WERI-Rb-1 (cell line): ENCODE measurements around the gene R3HDM2.

Experiments
- DNase-seq: peaks from one replicate; pipeline ENCODE4 v3.0.0-alpha.2; 2020
- H3K27ac ChIP-seq: fragments of 250-450 bp; sonication (Bioruptor Pico); 2 replicates; pipeline ENCODE4 v1.5.1; 2020; ENCODE audit warnings: mild to moderate bottlenecking, moderate library complexity
- H3K27me3 ChIP-seq: fragments of 250-450 bp; sonication (Bioruptor Pico); 2 replicates; pipeline ENCODE4 v1.5.1; 2021; ENCODE audit warnings: mild to moderate bottlenecking, low read depth, moderate library complexity; ENCODE audit not compliant: insufficient read depth, severe bottlenecking
- H3K36me3 ChIP-seq: fragments of 250-450 bp; sonication (Bioruptor Pico); 2 replicates; pipeline ENCODE4 v1.5.1; 2020; ENCODE audit warnings: mild to moderate bottlenecking, moderate library complexity
- H3K4me3 ChIP-seq: 2 replicates; pipeline ENCODE4 v1.5.1; 2011; ENCODE audit warnings: low read depth, mild to moderate bottlenecking, control low read depth, low read length
- H3K9me3 ChIP-seq: fragments of 250-450 bp; sonication (Bioruptor Pico); 2 replicates; pipeline ENCODE4 v1.5.1; 2021; ENCODE audit warnings: mild to moderate bottlenecking, moderate library complexity; ENCODE audit not compliant: severe bottlenecking
- TF ChIP-seq, protein P1 (sequence below): IDR thresholded peaks from 2 replicates; pipeline ENCODE4 v1.5.1; 2011; ENCODE audit warnings: low read depth, mild to moderate bottlenecking, control low read depth, inconsistent platforms, low read length

The R3HDM2 gene

DNA sequence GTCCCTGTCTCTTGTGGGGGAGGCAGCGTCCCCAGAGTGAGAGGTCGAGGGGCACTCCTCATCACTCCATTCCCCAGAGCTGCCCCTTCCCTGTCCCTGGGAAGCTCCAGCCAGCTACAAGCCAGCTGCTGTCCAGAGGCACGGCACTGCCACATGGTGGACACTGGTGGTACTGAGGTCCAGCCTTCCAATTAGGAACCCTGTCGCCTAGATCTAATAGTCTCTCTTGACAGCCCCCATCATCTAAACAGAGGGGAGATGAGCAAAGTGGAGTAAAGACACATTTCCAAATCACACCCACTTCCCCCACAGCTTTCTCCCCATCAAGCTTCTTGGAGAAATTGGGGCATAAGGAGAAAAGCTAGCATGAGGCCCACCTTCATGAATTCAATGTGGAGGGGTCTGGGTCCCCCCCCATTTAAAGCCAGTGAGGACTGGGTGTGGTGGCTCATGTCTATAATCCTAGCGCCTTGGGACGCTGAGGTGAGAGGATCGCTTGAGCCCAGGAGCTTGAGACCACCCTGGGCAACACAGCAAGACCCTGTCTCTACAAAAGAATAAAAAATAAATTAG, 22.2 kb upstream of the R3HDM2 start:
- peak; percentile 92 for DNase-seq
- no peaks in the 10 kb centered on the region for H3K27me3 ChIP-seq
- H3K9me3 ChIP-seq, result no peaks in the 10 kb centered on the region
- peak overlapping the region; percentile 29; the same call in 1 of the 2 replicates for H3K4me3 ChIP-seq
- TF ChIP-seq, protein P1, sequence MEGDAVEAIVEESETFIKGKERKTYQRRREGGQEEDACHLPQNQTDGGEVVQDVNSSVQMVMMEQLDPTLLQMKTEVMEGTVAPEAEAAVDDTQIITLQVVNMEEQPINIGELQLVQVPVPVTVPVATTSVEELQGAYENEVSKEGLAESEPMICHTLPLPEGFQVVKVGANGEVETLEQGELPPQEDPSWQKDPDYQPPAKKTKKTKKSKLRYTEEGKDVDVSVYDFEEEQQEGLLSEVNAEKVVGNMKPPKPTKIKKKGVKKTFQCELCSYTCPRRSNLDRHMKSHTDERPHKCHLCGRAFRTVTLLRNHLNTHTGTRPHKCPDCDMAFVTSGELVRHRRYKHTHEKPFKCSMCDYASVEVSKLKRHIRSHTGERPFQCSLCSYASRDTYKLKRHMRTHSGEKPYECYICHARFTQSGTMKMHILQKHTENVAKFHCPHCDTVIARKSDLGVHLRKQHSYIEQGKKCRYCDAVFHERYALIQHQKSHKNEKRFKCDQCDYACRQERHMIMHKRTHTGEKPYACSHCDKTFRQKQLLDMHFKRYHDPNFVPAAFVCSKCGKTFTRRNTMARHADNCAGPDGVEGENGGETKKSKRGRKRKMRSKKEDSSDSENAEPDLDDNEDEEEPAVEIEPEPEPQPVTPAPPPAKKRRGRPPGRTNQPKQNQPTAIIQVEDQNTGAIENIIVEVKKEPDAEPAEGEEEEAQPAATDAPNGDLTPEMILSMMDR, result peak; percentile 95
- peak overlapping the region; percentile 100 for H3K27ac ChIP-seq
- peaks cover 16% of the 10 kb centered on the region for H3K36me3 ChIP-seq

DNA sequence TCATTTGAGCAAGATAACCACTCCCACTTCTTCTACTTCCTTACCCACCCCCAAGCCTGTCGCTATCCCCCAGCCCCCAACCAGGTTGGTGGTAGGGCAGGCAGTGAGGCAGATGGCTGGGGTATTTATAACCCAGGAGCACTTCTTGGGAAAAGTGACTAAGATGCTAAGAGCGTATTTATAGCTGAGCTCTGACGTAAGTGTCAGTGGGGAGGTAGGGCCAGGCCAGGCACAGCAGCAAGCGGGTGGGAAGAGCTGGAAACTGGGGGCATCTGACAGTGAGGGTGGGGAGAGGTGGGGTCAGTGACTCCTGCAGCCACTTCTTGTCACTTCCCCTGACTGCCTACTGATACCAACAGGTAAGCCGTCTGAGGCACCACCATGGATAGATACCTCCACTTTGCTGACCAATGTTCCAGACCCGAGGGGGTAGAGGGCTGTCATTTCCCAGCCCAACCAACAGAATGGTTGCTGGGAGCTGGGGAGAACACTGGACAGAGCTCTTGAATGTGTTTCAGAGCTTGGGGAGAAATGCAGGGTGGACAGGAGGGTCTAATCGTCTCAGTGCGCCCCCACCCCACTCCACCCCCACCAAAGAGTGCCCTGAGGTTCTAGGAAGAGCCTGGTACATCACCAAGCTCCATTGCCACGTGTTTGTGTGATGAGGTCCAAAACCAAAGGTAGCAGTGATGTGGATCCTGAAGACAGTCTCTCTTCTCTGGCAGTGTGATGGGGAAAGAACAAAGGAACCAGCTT, 21.5 kb upstream of the R3HDM2 start:
- TF ChIP-seq, protein P1, result no peak
- DNase-seq, result peak; percentile 94
- H3K4me3 ChIP-seq, result peak overlapping the region; percentile 29
- H3K9me3 ChIP-seq, result no peaks in the 10 kb centered on the region
- H3K36me3 ChIP-seq, result peaks cover 10% of the 10 kb centered on the region
- H3K27ac ChIP-seq, result peak overlapping the region; percentile 100
- H3K27me3 ChIP-seq, result no peaks in the 10 kb centered on the region

DNA sequence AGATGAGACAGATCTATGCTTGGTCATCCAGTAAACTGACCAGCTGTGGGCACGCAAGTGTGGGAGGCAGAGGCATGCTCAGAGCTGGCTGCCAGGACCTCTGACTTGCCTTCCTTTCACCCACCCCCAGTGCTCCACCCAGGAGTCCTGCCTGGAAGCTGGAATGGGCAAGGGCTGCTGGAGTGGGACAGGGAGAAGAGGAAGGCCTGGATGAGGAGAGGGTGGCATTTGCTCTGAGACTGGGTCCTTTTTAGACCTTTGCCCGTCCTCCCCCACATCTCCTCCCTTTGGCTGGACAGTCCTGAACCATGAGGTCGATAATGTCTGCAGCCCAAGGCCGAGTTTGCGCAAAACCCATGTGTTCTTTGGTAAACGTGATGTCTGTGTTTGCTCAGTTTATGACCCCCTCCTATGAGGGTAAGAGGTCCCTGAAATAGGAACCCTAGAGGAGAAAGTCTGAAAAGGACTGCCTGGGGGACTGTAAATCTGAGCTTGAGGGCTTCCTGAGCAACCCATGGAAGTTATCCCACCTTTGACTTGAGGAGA, 20.5 kb upstream of the R3HDM2 start:
- no peak for DNase-seq
- no peaks in the 10 kb centered on the region for H3K27me3 ChIP-seq
- no peak overlapping the region for H3K4me3 ChIP-seq
- H3K36me3 ChIP-seq, result peaks cover 2% of the 10 kb centered on the region
- TF ChIP-seq, protein P1, result no peak
- H3K27ac ChIP-seq, result peak overlapping the region; percentile 79
- no peaks in the 10 kb centered on the region for H3K9me3 ChIP-seq

DNA sequence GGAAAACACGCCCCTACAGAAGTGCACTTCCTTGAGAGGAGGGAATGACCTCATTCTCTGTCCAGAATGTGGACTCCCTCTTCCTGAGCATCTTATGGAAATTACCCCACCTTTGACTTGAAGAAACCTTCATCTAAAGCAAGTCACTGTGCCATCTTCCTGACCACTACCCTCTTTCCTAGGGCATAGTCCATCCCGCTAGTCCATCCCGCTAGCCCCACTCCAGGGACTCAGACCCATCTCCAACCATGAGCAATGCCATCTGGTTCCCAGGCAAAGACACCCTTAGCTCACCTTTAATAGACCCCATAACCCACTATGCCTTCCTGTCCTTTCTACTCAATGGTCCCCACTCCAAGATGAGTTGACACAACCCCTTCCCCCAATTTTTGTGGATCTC, 19.2 kb upstream of the R3HDM2 start:
- no peaks in the 10 kb centered on the region for H3K9me3 ChIP-seq
- H3K27ac ChIP-seq, result no peak overlapping the region
- H3K36me3 ChIP-seq, result no peaks in the 10 kb centered on the region
- no peaks in the 10 kb centered on the region for H3K27me3 ChIP-seq
- no peak for DNase-seq
- TF ChIP-seq, protein P1, result no peak
- no peak overlapping the region for H3K4me3 ChIP-seq

DNA sequence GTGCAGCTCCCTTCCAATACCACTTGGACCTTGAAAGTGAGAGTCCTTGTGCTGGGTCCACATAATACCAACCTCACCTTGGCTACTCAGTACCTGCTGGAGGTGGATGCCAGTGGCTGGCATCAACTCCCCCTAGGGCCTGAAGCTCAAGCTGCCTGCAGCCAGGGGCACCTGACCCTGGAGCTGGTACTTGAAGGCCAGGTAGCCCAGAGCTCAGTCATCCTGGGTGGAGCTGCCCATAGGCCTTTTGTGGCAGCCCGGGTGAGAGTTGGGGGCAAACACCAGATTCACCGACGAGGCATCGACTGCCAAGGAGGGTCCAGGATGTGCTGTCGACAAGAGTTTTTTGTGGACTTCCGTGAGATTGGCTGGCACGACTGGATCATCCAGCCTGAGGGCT, 18.5 kb upstream of the R3HDM2 start:
- no peak for DNase-seq
- Histone ChIP-seq H3K9me3 (no peaks in the 10 kb centered on the region), H3K27ac (no peak overlapping the region), H3K4me3 (no peak overlapping the region), H3K36me3 (no peaks in the 10 kb centered on the region), H3K27me3 (no peaks in the 10 kb centered on the region)
- TF ChIP-seq, protein P1, result no peak
